PC-3 (cell line): ENCODE results near the gene POLE4. TPM values are rescaled to one million over a fixed set of nuclear protein-coding genes. Genes with fewer than 3 reads are reported as not detected.
A peak's percentile ranks its signal among the peaks of the same experiment; 100 is the strongest.

Experiments
- ATAC-seq: fragments of 200-7000 bp; cut with Tn5 transposase; 2 replicates; pipeline ENCODE4 v1.9.1; 2020; ENCODE audit warnings: mild to moderate bottlenecking, moderate library complexity
- BruUV-seq: library from RNA; stranded (reverse); fragments of 400-500 nt; replicated peaks from 2 replicates; lab custom pipeline; 2021; lab: Mats Ljungman, UMichigan
- CTCF ChIA-PET: fragments of 300-600 bp; sonication (Branson Sonifier 250); formaldehyde crosslinking; loops from one replicate; lab custom pipeline; 2022; ENCODE audit warnings: antibody characterized with exemption; lab: Charles Lee
- POLR2A ChIA-PET: fragments of 300-600 bp; sonication (Branson Sonifier 250); formaldehyde crosslinking; loops from one replicate; lab custom pipeline; 2022; ENCODE audit warnings: antibody characterized with exemption; ENCODE audit not compliant: unreplicated experiment; lab: Charles Lee
- DNase-seq: peaks from one replicate; pipeline ENCODE4 v3.0.0-alpha.2; 2015
- H2AFZ ChIP-seq: fragments of 300-600 bp; sonication (generic); 2 replicates; pipeline ENCODE4 v1.6.0; 2016; ENCODE audit warnings: antibody characterized with exemption, low read length
- H3F3A ChIP-seq: fragments of 300-600 bp; sonication (generic); one replicate; pipeline ENCODE4 v1.6.0; 2017; ENCODE audit warnings: antibody characterized with exemption, low read length, control low read depth, mild to moderate bottlenecking; ENCODE audit not compliant: unreplicated experiment
- H3K27ac ChIP-seq: fragments of 300-600 bp; sonication (generic); 2 replicates; pipeline ENCODE4 v1.5.1; 2016; ENCODE audit warnings: mild to moderate bottlenecking, low read length
- H3K27me3 ChIP-seq: fragments of 300-600 bp; sonication (generic); 2 replicates; pipeline ENCODE4 v1.6.1; 2016; ENCODE audit warnings: low read length, mixed read lengths
- H3K36me3 ChIP-seq: fragments of 300-600 bp; sonication (generic); 2 replicates; pipeline ENCODE4 v1.6.1; 2016; ENCODE audit warnings: low read depth, mixed run types, low read length, mixed read lengths
- H3K4me1 ChIP-seq: fragments of 300-600 bp; sonication (generic); 2 replicates; pipeline ENCODE4 v1.5.1; 2016; ENCODE audit warnings: low read length; ENCODE audit not compliant: insufficient read depth
- H3K4me2 ChIP-seq: fragments of 300-600 bp; sonication (generic); 2 replicates; pipeline ENCODE4 v1.6.0; 2016; ENCODE audit warnings: low read length
- H3K4me3 ChIP-seq: fragments of 300-600 bp; sonication (generic); 2 replicates; pipeline ENCODE4 v1.5.1; 2016; ENCODE audit warnings: mild to moderate bottlenecking, low read length, mixed read lengths
- H3K79me2 ChIP-seq: fragments of 300-600 bp; sonication (generic); 2 replicates; pipeline ENCODE4 v1.6.1; 2017; ENCODE audit warnings: low read length, mixed read lengths
- H3K9ac ChIP-seq: fragments of 300-600 bp; sonication (generic); 2 replicates; pipeline ENCODE4 v1.6.0; 2016; ENCODE audit warnings: mild to moderate bottlenecking, low read length
- H3K9me2 ChIP-seq: fragments of 300-600 bp; sonication (generic); replicated peaks from 2 replicates; pipeline ENCODE4 v1.6.1; 2016; ENCODE audit warnings: mixed run types, low read length, mixed read lengths
- H3K9me3 ChIP-seq: fragments of 300-600 bp; sonication (generic); 2 replicates; pipeline ENCODE4 v1.6.1; 2016; ENCODE audit warnings: low read length, mixed read lengths
- H4K20me1 ChIP-seq: fragments of 300-600 bp; sonication (generic); 2 replicates; pipeline ENCODE4 v1.6.1; 2016; ENCODE audit warnings: low read length, mixed read lengths
- EZH2 ChIP-seq: fragments of 300-600 bp; sonication (generic); IDR thresholded peaks from one replicate; pipeline ENCODE4 v1.6.1; 2017; ENCODE audit warnings: antibody characterized with exemption, mild to moderate bottlenecking, low read length; ENCODE audit not compliant: unreplicated experiment
- EZH2phosphoT487 ChIP-seq: fragments of 300-600 bp; sonication (generic); IDR thresholded peaks from 2 replicates; pipeline ENCODE4 v1.6.1; 2018; ENCODE audit warnings: mild to moderate bottlenecking, antibody characterized with exemption, low read length, borderline replicate concordance
- intact Hi-C: fragments of 100-400 bp; cut with micrococcal nuclease; formaldehyde crosslinking; loops from 2 replicates; pipeline ENCODE4 v1.9.0; 2023
- total RNA-seq: library from RNA; depleted of rRNA; stranded (reverse); fragments of >200 nt; gene quantifications from 2 replicates; pipeline ENCODE4 v1.2.3, GENCODE V29; 2014
- TF ChIP-seq, protein P1 (sequence below): fragments of 300-600 bp; sonication (generic); conservative IDR thresholded peaks from 2 replicates; pipeline ENCODE4 v1.5.1; 2017; ENCODE audit warnings: antibody characterized with exemption, low read depth, mild to moderate bottlenecking, low read length

The POLE4 gene
- total RNA-seq, 1 experiment from 2014 or later, result 121 TPM

DNA sequence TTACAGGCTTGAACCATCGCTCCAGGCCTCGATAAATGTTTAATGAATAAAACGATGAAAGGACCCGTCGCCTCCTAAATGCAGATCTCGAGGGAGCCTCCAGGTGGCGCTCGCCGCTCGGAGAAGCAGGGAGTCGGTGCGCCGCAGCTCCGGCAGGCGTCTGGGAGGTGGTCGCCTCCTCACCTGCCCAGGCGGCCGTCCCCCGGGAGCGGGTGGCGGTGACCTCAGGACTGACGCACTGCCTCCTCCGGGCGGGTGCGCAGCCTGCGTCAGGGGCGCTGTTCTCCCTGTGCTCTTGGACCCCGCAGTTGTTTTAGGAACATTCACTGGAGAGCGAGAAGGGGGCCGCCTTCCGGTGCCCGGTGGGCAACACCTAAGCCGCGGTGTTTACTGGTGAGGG, 38.6 kb upstream of the POLE4 start:
- TF ChIP-seq, protein P1, sequence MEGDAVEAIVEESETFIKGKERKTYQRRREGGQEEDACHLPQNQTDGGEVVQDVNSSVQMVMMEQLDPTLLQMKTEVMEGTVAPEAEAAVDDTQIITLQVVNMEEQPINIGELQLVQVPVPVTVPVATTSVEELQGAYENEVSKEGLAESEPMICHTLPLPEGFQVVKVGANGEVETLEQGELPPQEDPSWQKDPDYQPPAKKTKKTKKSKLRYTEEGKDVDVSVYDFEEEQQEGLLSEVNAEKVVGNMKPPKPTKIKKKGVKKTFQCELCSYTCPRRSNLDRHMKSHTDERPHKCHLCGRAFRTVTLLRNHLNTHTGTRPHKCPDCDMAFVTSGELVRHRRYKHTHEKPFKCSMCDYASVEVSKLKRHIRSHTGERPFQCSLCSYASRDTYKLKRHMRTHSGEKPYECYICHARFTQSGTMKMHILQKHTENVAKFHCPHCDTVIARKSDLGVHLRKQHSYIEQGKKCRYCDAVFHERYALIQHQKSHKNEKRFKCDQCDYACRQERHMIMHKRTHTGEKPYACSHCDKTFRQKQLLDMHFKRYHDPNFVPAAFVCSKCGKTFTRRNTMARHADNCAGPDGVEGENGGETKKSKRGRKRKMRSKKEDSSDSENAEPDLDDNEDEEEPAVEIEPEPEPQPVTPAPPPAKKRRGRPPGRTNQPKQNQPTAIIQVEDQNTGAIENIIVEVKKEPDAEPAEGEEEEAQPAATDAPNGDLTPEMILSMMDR, result peak; percentile 82
- no peak for TF ChIP-seq EZH2phosphoT487
- Histone ChIP-seq H3F3A (no peaks in the 10 kb centered on the region), H3K9me2 (no peaks in the 10 kb centered on the region), H3K4me1 (peaks cover 40% of the 10 kb centered on the region), H4K20me1 (no peaks in the 10 kb centered on the region), H3K36me3 (no peaks in the 10 kb centered on the region), H2AFZ (peak overlapping the region; percentile 97), H3K4me3 (peak overlapping the region; percentile 73), H3K27ac (no peak overlapping the region), H3K9ac (no peak overlapping the region), H3K4me2 (peak overlapping the region; percentile 95), H3K27me3 (no peaks in the 10 kb centered on the region), H3K79me2 (no peaks in the 10 kb centered on the region), H3K9me3 (no peaks in the 10 kb centered on the region)
- ChIA-PET CTCF (no interaction called here), POLR2A (interaction anchor here (0.6 kb wide), 1 partner anchor 39 kb away, joined by 4 read pairs; no protein-coding TSS in a partner anchor)
- DNase-seq, result peak; percentile 77
- no TSS peak for BruUV-seq
- intact Hi-C loops, result loop anchor here (1.0 to 5.0 kb wide), 5 partner anchors 62 to 482 kb away; no protein-coding TSS in a partner anchor
- peak; percentile 34 for ATAC-seq

DNA sequence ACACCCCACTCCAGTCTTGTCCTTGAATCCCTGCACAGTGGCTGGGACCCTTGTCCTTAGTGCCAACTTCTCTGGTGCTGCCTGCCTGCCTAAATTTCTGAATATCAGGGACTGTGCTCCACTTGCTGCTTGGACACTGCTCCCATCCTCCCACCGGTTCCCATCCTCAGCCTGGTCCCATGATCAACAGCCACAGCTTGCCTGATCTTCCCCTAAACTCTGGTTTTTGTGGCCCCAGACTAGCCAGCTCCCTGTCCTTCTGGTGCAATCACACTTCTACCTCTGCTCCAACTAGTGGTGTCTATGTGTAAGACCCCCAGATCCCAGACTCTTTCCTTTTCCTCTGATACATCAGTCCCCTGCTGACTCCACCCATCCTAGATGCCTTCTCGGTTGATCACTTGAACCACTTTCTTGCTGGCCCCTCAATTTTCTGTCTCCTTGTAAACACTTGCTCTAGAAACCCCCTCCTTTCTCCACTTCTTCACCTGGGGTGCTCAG, 37.2 kb upstream of the POLE4 start:
- ChIA-PET POLR2A (no interaction called here), CTCF (interaction anchor here (0.5 kb wide), 1 partner anchor 147 kb away, joined by 3 read pairs; no protein-coding TSS in a partner anchor)
- H3K9me2 ChIP-seq, result no peaks in the 10 kb centered on the region
- peaks cover 38% of the 10 kb centered on the region for H3K4me1 ChIP-seq
- H4K20me1 ChIP-seq, result no peaks in the 10 kb centered on the region
- no peaks in the 10 kb centered on the region for H3K27me3 ChIP-seq
- H3K36me3 ChIP-seq, result no peaks in the 10 kb centered on the region
- DNase-seq (no peak), ATAC-seq (no peak)
- no peaks in the 10 kb centered on the region for H3K9me3 ChIP-seq
- H3K9ac ChIP-seq, result no peak overlapping the region
- TF ChIP-seq EZH2, result no peak
- TF ChIP-seq EZH2phosphoT487, result no peak
- TF ChIP-seq, protein P1, result no peak
- H3K27ac ChIP-seq, result no peak overlapping the region
- no peaks in the 10 kb centered on the region for H3K79me2 ChIP-seq
- no peaks in the 10 kb centered on the region for H3F3A ChIP-seq
- H3K4me2 ChIP-seq, result no peak overlapping the region
- intact Hi-C loops, result no loop called here
- no peak overlapping the region for H2AFZ ChIP-seq
- no TSS peak for BruUV-seq
- H3K4me3 ChIP-seq, result no peak overlapping the region

DNA sequence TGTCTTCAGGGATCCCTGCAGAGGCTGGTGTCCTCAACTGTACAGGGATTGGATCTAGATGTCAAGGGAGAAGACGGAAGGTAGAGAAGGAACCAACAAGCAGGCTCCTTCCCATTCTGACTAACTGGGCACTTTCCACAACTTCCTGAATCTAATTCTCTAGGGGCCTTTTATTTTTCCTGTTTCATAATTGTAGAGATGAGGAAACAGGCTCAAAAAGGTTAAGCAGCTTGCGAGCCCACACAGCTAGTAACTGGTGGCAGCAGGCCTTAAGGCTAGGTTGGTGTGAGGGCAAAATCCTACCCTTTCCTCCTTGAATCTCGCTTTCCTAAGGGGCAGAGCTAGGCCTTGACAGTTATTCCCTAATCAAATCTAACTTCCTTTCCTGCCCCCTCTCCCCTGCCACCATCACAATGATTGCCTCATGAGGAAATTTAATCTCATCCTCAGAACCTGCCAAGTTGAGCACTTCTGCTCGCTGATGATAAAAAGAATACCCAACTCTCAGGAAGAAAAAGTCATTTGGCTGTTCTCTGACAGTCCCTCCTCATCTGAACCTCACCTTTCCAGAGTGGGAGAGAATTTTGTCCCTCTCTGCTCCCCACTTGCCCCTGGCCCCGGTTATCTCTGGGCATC, 35.7 kb upstream of the POLE4 start:
- TF ChIP-seq EZH2 (no peak), EZH2phosphoT487 (no peak)
- TF ChIP-seq, protein P1, result no peak
- Histone ChIP-seq H3K9me3 (no peaks in the 10 kb centered on the region), H3K4me3 (no peak overlapping the region), H2AFZ (no peak overlapping the region), H3K36me3 (no peaks in the 10 kb centered on the region), H3K4me2 (no peak overlapping the region), H3K27me3 (no peaks in the 10 kb centered on the region), H3K9ac (no peak overlapping the region), H4K20me1 (no peaks in the 10 kb centered on the region), H3K4me1 (peaks cover 24% of the 10 kb centered on the region), H3F3A (no peaks in the 10 kb centered on the region), H3K27ac (no peak overlapping the region), H3K79me2 (no peaks in the 10 kb centered on the region), H3K9me2 (no peaks in the 10 kb centered on the region)
- no peak for ATAC-seq
- no peak for DNase-seq
- ChIA-PET POLR2A (interaction anchor here (0.6 kb wide), 1 partner anchor 38 kb away, joined by 3 read pairs; no protein-coding TSS in a partner anchor), CTCF (no interaction called here)
- intact Hi-C loops, result no loop called here
- no TSS peak for BruUV-seq
